ENCODE measurements around the gene CAPN5. TPM values are rescaled to one million over a fixed set of nuclear protein-coding genes. Genes with fewer than 3 reads are reported as not detected.

The CAPN5 gene
- polyA plus RNA-seq, 4 donors: 22.8 to 37.4 (median 26.5) TPM

- DNase-seq (ENCODE audit: low read depth in 4 of 4, low spot score in 2 of 4): no peak
Observed at GRCh38 chr11:77081976-77082836, 15.4 kb downstream of the CAPN5 start.

GRCh38 chr11:77082838-77083565 lies 16.2 kb downstream of the CAPN5 start:
- DNase-seq (ENCODE audit: low read depth in 4 of 4, low spot score in 2 of 4): no peak

GRCh38 chr11:77083566-77084245 lies 16.9 kb downstream of the CAPN5 start:
- DNase-seq (ENCODE audit: low read depth in 4 of 4, low spot score in 2 of 4): no peak

GRCh38 chr11:77084581-77085191 lies 17.9 kb downstream of the CAPN5 start:
- no peak for DNase-seq (ENCODE audit: low read depth in 4 of 4, low spot score in 2 of 4)

GRCh38 chr11:77085652-77086051 lies 18.9 kb downstream of the CAPN5 start:
- no peak for DNase-seq (ENCODE audit: low read depth in 4 of 4, low spot score in 2 of 4)

GRCh38 chr11:77086521-77087472 lies 20.0 kb downstream of the CAPN5 start:
- no peak for DNase-seq (ENCODE audit: low read depth in 4 of 4, low spot score in 2 of 4)

- DNase-seq (ENCODE audit: low read depth in 4 of 4, low spot score in 2 of 4): no peak
Observed at GRCh38 chr11:77087723-77088225, 21.0 kb downstream of the CAPN5 start.

- DNase-seq (ENCODE audit: low read depth in 4 of 4, low spot score in 2 of 4): peak in 1 of 4 donors; percentile 34
Observed at GRCh38 chr11:77088236-77089003, 21.6 kb downstream of the CAPN5 start.

- no peak for DNase-seq (ENCODE audit: low read depth in 4 of 4, low spot score in 2 of 4)
Observed at GRCh38 chr11:77089004-77089545, 22.3 kb downstream of the CAPN5 start.

GRCh38 chr11:77090046-77090372 lies 23.2 kb downstream of the CAPN5 start:
- DNase-seq (ENCODE audit: low read depth in 4 of 4, low spot score in 2 of 4): no peak

GRCh38 chr11:77090373-77091111 lies 23.8 kb downstream of the CAPN5 start:
- DNase-seq (ENCODE audit: low read depth in 4 of 4, low spot score in 2 of 4): no peak

- peak in 1 of 4 donors; percentile 50 for DNase-seq (ENCODE audit: low read depth in 4 of 4, low spot score in 2 of 4)
Observed at GRCh38 chr11:77091146-77091940, 24.6 kb downstream of the CAPN5 start.

GRCh38 chr11:77092382-77092781 lies 25.6 kb downstream of the CAPN5 start:
- DNase-seq (ENCODE audit: low read depth in 4 of 4, low spot score in 2 of 4): no peak

- DNase-seq (ENCODE audit: low read depth in 4 of 4, low spot score in 2 of 4): no peak
Observed at GRCh38 chr11:77093056-77093891, 26.5 kb downstream of the CAPN5 start.

- DNase-seq (ENCODE audit: low read depth in 4 of 4, low spot score in 2 of 4): no peak
Observed at GRCh38 chr11:77093987-77094840, 27.4 kb downstream of the CAPN5 start.

Measured in left renal cortex interstitium (tissue), 4 donors.